ENCODE data around the gene CMC1.

CMC1 gene

DNA sequence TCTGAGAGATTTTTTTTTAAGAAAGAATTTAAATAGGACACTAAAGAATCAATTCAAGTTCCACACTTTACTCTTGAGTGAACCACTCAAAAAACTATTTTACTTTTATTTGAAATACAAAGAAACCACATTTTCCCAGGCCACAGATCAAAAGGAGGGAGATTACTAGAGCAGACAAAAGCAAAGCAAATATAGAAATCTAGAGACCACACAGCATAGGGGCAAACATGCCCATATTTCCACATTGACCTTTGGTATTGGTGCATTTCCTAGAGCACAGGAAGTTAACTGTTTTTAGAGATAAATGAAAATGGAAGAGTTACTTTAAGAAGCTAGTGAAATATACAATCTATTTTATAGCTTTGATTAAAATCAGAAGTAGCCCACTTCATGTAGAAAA lies 79.6 kb downstream of the CMC1 start:
- no peak overlapping the region for H3K4me3 ChIP-seq (ENCODE audit: low read length)
- no peak for DNase-seq (ENCODE audit: low read depth)
- TF ChIP-seq, protein P1, sequence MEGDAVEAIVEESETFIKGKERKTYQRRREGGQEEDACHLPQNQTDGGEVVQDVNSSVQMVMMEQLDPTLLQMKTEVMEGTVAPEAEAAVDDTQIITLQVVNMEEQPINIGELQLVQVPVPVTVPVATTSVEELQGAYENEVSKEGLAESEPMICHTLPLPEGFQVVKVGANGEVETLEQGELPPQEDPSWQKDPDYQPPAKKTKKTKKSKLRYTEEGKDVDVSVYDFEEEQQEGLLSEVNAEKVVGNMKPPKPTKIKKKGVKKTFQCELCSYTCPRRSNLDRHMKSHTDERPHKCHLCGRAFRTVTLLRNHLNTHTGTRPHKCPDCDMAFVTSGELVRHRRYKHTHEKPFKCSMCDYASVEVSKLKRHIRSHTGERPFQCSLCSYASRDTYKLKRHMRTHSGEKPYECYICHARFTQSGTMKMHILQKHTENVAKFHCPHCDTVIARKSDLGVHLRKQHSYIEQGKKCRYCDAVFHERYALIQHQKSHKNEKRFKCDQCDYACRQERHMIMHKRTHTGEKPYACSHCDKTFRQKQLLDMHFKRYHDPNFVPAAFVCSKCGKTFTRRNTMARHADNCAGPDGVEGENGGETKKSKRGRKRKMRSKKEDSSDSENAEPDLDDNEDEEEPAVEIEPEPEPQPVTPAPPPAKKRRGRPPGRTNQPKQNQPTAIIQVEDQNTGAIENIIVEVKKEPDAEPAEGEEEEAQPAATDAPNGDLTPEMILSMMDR (conservative IDR thresholded peaks at IDR 0.05; ENCODE audit: low read length), result no peak

DNA sequence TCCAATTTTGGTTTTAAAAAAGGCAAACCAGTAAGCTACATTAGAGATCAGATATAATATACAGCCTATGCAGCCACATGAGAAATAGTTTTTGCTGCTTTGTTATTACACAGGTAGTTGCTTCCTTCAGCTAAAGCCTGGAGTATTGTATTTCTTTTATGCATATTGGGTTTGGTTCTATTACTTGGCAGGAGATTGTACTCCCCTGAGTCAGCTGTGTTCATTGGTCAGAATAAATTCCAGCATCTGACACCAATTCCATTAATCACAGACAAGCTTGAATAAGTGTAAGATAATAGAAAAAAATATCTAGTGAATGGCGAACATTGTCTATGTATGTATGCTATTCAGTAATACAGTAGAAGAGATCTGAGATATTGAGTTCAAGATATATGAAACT lies 81.0 kb downstream of the CMC1 start:
- TF ChIP-seq, protein P1 (conservative IDR thresholded peaks at IDR 0.05; ENCODE audit: low read length), result no peak
- DNase-seq (ENCODE audit: low read depth), result peak; percentile 47

DNA sequence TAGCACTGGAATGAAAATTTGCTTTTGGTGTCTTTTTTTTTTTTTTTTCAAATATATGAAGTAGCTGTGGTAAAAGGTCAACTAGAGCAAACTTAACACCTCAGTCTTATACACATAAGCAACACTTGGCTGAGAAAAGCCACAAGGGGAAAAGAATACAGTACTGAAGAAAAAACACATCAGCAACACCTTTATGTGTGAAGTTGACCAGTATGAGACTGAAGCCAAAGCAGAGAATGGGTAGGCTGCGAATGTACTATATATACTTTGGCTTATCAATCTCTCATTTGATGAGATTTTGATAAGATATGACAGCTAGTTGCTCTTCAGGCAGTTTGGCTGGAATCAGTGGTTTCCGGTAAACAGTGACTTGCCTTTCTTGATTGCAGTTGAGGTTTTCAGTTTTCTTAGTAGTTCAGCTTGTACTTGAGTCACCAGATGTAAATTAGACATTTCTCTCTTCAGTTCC lies 85.1 kb downstream of the CMC1 start:
- TF ChIP-seq, protein P1 (conservative IDR thresholded peaks at IDR 0.05; ENCODE audit: low read length), result no peak
- no peak for DNase-seq (ENCODE audit: low read depth)
- H3K4me3 ChIP-seq (ENCODE audit: low read length), result no peak overlapping the region

More for the DNA sequence above, 81.0 kb downstream of the CMC1 start:
- no peak overlapping the region for H3K4me3 ChIP-seq (ENCODE audit: low read length)

DNA sequence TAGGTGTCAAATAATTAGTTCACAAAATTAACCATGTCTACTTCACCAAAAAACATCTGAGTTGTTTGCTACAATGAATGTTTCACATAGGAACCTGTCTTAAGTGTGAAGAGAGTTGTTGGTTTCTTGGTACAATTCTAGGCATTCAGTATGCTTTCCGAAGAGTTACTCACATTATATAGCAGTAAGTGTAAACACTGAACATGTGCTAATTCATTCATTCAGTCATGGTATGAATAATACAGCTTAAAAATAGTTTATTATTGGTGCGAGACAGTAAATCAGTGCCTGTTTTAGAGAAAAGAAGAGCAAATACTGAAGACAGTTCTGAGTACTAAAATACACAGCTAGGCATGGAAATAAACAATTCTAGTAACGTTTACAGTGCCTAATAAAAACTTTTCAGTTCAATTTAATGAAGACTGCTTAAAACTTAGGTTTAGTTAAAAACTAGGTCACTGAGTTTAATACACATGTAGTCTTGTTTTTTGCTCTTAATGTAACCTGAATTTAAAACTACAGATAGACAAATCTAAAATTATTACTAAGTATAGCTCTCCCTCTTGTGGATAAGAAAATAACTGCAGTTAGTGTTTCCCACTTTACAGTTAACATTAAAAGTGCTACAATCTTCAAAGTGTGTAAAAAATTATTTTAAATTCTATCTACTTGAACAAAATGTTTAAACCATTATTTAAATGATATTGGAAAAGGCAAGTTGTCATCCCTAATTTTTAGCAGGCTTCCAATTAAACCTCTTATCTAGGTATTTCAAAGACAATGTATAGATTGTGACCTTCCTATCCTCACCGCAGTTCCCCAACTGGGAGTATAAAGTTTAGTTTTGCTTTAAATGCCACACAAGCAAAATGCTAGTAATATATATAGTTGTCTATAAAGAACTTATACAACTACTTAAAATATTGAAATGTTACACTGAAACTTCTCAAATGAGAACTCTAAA lies 87.1 kb downstream of the CMC1 start:
- DNase-seq (ENCODE audit: low read depth), result peak; percentile 27
- TF ChIP-seq, protein P1 (conservative IDR thresholded peaks at IDR 0.05; ENCODE audit: low read length), result peak; percentile 69
- H3K4me3 ChIP-seq (ENCODE audit: low read length), result no peak overlapping the region

DNA sequence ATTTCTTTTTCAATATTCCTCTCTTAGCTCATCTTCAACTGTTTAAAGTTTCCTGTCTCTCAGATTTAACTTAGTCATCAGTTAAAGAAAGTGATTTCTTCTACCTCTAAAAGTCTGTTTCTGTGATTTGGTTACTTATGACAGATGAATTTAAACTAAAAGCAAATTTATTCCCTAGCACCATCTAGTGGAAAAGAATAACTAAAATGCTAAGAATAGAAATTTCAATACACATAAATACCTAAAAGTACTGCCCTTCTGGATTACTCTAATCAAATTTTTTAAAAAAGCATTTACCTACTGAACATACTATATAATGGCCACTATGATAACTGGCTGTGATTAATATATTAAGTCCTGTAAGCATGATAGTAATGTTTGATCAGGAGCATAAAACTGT lies 93.1 kb downstream of the CMC1 start:
- DNase-seq (ENCODE audit: low read depth), result no peak
- TF ChIP-seq, protein P1 (conservative IDR thresholded peaks at IDR 0.05; ENCODE audit: low read length), result peak; percentile 30; the same call in 1 of the 2 replicates

DNA sequence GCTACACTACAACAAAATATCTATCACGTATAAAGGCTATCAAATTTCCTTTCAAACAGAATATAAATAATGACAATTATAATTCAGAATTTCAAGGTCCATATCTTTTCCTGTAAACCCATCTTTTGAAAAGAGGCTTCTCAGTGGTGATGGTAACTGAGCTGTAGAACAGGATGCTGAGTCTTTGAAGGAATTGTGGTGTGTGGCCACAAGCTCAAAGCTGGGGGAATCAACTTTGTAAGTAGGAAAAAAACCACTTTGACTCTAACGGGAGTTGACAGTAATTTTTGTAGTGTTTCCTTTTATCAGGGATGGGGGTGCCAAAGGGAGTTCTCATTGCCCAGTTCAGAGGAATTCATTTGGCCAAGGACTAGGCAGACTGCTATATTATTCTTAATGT lies 93.8 kb downstream of the CMC1 start:
- no peak for DNase-seq (ENCODE audit: low read depth)
- no peak overlapping the region for H3K4me3 ChIP-seq (ENCODE audit: low read length)
- TF ChIP-seq, protein P1 (conservative IDR thresholded peaks at IDR 0.05; ENCODE audit: low read length), result no peak

More for the DNA sequence above, 93.1 kb downstream of the CMC1 start:
- no peak overlapping the region for H3K4me3 ChIP-seq (ENCODE audit: low read length)

DNA sequence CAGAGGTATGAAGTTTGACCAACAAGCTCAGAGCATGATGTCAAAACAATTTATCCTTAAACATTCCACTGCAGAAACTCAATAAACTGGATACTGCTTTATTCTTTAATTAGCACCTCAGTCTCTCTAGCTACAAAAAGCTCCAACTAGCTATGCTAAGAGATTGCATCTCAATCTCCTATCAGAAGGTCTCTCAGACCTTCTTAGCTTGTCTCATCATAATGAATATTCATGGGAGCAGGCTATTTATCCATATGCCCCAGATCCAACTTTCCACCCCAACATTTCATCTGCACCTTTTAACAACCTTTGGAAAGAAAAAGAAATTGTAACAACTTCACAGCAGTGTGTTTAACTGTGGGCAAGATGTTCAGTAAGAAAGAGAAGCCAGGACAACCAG lies 95.8 kb downstream of the CMC1 start:
- no peak for DNase-seq (ENCODE audit: low read depth)
- TF ChIP-seq, protein P1 (conservative IDR thresholded peaks at IDR 0.05; ENCODE audit: low read length), result no peak
- H3K4me3 ChIP-seq (ENCODE audit: low read length), result no peak overlapping the region
